Activated naive CD4-positive, alpha-beta T cell treated with anti-CD3 and anti-CD28 coated beads for 36 hours (primary cell): ENCODE data around the gene CCZ1B. TPM values are rescaled to one million over a fixed set of nuclear protein-coding genes. Genes with fewer than 3 reads are reported as not detected.
A peak's percentile ranks its signal among the peaks of the same experiment; 100 is the strongest.
"Not testable (repeated sequence)": the region's sequence is repeated elsewhere in the genome, so short reads cannot be mapped to it uniquely, and the experiment has no call there.

Source experiments
- CTCF ChIA-PET: fragments of 350-600 bp; sonication (Branson Sonifier 250); formaldehyde crosslinking; loops from one replicate; lab custom pipeline; 2021; ENCODE audit warnings: antibody characterized with exemption; lab: Charles Lee
- DNase-seq: peaks from one replicate; pipeline ENCODE4 v3.0.0-alpha.2; 2020
- H3K27ac Mint-ChIP-seq: one replicate; pipeline ENCODE4 v1.8.0; 2021; ENCODE audit warnings: mild to moderate bottlenecking, mixed read lengths
- H3K27me3 Mint-ChIP-seq: one replicate; pipeline ENCODE4 v1.8.0; 2021; ENCODE audit warnings: low read depth, mixed read lengths
- H3K36me3 Mint-ChIP-seq: one replicate; pipeline ENCODE4 v1.8.0; 2021; ENCODE audit warnings: low read depth, mixed read lengths
- H3K4me1 Mint-ChIP-seq: one replicate; pipeline ENCODE4 v1.8.0; 2021; ENCODE audit warnings: low read depth, mixed read lengths
- H3K4me3 Mint-ChIP-seq: one replicate; pipeline ENCODE4 v1.8.0; 2021; ENCODE audit warnings: mild to moderate bottlenecking, moderate library complexity, mixed read lengths
- H3K9me3 Mint-ChIP-seq: one replicate; pipeline ENCODE4 v1.8.0; 2021; ENCODE audit warnings: mixed read lengths
- intact Hi-C: fragments of 100-400 bp; cut with micrococcal nuclease; formaldehyde crosslinking; loops from one replicate; pipeline ENCODE4 v1.15.1; 2023
- total RNA-seq, 2 experiments: library from RNA; stranded (reverse); gene quantifications; one replicate each; pipeline ENCODE4 v1.2.3, GENCODE V29; 2021

CCZ1B gene
- total RNA-seq, 2 experiments from 2014 or later, result 66.1 to 68.6 TPM

DNA sequence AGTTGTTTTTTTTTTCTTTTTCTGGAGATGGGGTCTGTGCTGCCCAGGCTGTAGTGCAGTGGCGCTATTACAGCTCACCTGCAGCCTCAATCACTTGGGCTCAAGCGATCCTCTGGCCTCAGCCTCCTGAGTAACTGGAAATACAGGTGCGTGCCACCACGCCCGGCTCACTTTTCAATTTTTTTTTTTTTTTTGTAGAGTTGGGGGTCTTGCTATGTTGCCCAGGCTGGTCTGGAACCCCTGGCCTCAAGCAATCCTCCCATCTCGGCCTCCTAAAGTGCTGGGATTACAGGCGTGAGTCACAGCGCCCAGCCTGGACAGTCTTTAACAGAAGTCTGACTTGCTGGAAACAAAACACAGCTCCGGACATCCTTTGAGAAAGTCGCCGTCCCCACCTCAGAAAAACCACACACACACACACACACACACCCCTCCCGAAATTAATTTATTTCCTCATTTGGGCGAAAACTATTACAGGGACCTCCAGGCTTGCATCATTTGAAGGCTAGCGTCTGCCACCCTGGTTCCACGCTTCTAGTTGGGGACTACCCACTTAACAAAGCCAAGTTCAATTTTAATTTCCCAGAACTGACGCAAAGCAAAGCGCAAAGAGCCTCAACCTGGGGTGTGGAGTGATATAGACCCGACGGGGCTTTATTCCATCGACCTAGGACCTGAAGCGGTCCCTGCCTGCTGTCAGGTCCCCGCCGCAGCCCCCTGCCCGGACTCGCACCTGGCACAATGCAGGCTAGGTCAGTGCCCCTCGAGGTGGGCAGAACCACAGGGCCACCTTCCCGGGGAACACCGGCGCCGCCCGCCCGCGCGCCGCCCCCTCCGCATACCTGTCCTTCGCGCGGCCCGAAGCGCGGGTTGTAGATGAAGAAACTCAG lies 594 bp downstream of the CCZ1B start:
- peak overlapping the region; percentile 50 for H3K27ac Mint-ChIP-seq
- H3K4me3 Mint-ChIP-seq, result peak overlapping the region; percentile 78
- H3K36me3 Mint-ChIP-seq, CTCF ChIA-PET, H3K4me1 Mint-ChIP-seq, intact Hi-C loops, DNase-seq, H3K9me3 Mint-ChIP-seq, H3K27me3 Mint-ChIP-seq: not testable (repeated sequence)

DNA sequence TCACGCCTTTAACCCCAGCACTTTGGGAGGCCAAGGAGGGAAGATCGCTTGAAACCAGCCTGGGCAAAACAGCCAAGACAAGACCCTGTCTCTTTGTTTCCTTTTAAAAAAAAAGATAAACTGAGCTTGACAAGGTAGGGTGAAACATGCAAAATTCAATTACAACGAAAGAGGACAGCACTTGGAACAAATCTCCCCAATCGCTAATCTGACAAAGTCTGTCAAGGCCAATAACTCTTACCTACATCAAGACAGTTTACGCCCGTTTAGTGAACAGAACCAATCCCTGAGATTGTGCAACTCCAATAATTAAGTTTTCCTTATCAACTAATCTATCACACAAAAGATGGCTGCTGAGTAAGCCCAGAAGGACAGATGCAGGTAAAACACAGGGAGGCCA lies 4.5 kb downstream of the CCZ1B start:
- H3K9me3 Mint-ChIP-seq, DNase-seq, CTCF ChIA-PET, H3K27ac Mint-ChIP-seq, H3K36me3 Mint-ChIP-seq, H3K4me1 Mint-ChIP-seq, H3K4me3 Mint-ChIP-seq, H3K27me3 Mint-ChIP-seq, intact Hi-C loops: not testable (repeated sequence)

DNA sequence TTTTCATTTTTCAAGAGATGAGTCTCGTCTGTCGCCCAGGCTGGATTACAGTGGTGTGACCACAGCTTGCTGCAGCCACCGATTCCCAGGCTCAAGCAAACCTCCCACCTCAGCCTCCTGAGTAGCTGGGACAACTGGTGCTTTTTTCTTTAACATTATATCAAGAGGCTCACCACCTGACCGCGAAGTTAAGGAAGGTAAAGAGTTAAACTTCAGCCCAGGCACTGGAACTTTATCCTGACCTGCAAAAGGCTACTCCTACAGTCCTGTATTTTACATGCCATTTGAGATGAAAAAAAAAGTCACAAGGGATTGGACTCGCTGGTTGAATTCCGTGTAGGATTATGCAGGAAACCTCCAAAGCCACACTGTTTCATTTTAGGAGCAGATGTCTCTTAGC lies 10.6 kb downstream of the CCZ1B start:
- DNase-seq, CTCF ChIA-PET, H3K9me3 Mint-ChIP-seq, H3K4me3 Mint-ChIP-seq, H3K36me3 Mint-ChIP-seq, intact Hi-C loops, H3K27me3 Mint-ChIP-seq, H3K4me1 Mint-ChIP-seq, H3K27ac Mint-ChIP-seq: not testable (repeated sequence)

DNA sequence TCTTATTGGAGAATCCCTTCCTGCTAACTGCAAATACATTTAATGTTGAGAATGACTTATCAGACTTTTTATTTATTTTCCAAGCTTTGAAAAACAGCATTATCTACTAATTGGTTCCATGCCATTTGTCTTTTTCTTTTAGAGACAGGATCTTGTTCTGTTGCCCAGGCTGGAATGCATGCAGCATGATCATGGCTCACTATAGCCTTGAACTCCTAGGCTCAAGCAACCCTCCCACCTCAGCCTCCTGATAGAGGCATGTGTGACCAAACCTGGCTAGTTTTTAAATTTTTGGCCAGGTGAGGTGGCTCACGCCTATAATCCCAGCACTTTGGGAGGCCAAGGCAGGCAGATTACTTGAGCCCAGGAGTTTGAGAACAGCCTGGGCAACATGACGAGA lies 13.1 kb downstream of the CCZ1B start:
- H3K9me3 Mint-ChIP-seq, DNase-seq, H3K4me1 Mint-ChIP-seq, H3K27me3 Mint-ChIP-seq, H3K27ac Mint-ChIP-seq, CTCF ChIA-PET, H3K36me3 Mint-ChIP-seq, H3K4me3 Mint-ChIP-seq, intact Hi-C loops: not testable (repeated sequence)

DNA sequence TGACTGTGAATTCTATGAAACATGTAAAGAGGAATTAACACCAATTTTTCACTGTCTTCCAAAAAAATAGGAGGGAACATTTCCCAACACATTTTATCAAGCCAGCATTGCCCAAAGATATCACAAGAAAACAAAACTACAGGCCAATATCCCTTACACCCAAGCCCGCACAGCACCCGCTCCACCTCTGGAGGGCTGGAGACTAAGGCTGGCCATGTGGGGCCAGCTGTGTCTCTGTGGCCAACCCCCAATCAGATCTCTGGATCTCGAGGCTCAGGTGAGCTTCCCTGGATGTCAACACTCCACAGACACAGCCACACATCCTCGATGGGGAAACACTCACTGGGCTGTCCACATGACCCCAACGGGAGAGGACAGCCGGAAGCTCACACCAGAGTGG lies 18.1 kb downstream of the CCZ1B start:
- H3K4me1 Mint-ChIP-seq, H3K36me3 Mint-ChIP-seq, H3K4me3 Mint-ChIP-seq, DNase-seq, intact Hi-C loops, CTCF ChIA-PET, H3K9me3 Mint-ChIP-seq, H3K27ac Mint-ChIP-seq, H3K27me3 Mint-ChIP-seq: not testable (repeated sequence)

DNA sequence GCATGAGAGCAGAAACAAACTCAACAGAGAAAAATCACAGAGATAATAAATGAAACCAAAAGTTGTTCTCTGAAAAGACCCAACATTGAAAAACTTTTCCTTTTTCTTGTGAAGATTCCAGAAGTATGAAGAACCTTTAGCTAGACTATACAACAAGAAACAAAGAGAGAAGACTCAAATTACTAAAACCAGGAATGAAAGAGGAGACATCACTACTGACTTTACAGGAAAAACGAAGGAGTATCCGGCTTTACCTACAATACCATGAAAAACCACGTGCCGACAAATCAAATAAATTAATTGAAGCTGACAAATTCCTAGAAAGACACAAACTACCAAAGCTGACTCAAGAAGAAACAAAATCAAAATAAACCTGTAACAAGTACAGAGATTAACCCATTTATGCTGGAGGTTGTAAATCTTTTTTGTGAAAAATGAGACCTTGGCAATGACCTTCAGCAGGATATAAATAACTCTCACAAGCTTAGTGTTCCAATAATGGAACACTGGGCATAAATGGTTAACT lies 18.6 kb downstream of the CCZ1B start:
- H3K27ac Mint-ChIP-seq, H3K36me3 Mint-ChIP-seq, H3K27me3 Mint-ChIP-seq, intact Hi-C loops, H3K4me1 Mint-ChIP-seq, CTCF ChIA-PET, H3K4me3 Mint-ChIP-seq, H3K9me3 Mint-ChIP-seq, DNase-seq: not testable (repeated sequence)

DNA sequence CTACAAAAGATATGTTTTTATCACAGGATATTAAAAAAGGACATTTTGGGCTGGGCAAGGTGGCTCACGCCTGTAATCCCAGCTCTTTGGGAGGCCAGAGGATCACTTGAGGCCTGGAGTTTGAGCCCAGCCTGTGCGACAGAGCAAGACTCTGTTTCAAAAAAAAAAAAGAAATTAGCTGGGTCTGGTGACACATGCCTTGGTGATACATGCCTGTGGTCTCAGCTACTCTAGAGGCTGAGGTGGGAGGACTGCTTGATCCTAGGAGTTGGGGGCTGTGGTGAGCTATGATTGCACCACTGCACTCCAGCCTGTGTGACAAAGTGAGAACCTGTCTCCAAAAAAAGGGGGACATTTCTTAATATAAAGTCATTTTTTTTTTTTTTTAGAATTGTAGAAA lies 25.7 kb downstream of the CCZ1B start:
- DNase-seq, H3K4me3 Mint-ChIP-seq, CTCF ChIA-PET, H3K27ac Mint-ChIP-seq, H3K27me3 Mint-ChIP-seq, H3K36me3 Mint-ChIP-seq, H3K4me1 Mint-ChIP-seq, intact Hi-C loops, H3K9me3 Mint-ChIP-seq: not testable (repeated sequence)

DNA sequence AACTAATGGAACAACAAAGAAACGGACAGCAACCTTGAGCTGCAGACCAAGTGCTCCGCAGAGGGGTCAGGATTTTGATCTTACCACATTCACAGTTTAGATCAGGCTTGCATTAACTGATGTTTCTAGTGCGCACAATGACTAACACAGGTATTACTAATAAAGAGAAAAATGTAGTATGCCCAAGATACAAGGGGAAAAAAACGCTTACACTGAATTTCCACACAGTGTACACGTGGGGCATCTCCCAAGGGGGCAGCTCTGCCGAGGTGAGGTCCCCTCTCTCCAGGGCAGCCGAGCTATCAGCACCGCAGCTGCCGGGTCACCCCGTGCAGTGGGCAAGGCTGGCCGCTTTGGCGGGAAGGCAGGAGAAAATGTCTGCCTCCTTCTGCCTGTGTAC lies 26.2 kb downstream of the CCZ1B start:
- DNase-seq, CTCF ChIA-PET: not testable (repeated sequence)

DNA sequence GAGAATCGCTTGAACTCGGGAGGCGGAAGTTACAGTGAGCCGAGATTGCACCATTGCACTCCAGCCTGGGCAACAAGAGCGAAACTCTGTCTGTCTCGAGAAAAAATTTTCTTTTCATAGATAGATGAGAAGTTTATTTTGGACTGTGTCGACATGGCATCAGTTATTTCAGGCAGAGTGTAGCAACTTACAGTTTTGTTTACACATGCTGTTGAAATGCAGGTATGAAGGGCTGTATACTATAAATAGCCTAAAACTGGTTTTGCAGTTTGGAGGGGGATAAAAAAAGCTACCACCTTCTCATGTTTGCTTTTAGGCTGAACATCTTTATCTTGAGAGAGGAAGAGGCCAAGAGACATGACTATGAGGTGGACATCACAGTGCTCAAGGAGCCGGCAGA lies 28.0 kb downstream of the CCZ1B start:
- H3K4me1 Mint-ChIP-seq, H3K27me3 Mint-ChIP-seq, intact Hi-C loops, H3K27ac Mint-ChIP-seq, H3K4me3 Mint-ChIP-seq, H3K9me3 Mint-ChIP-seq, DNase-seq, H3K36me3 Mint-ChIP-seq, CTCF ChIA-PET: not testable (repeated sequence)

More for the DNA sequence above, 26.2 kb downstream of the CCZ1B start:
- H3K36me3 Mint-ChIP-seq, H3K4me3 Mint-ChIP-seq, H3K4me1 Mint-ChIP-seq, intact Hi-C loops, H3K27me3 Mint-ChIP-seq, H3K9me3 Mint-ChIP-seq, H3K27ac Mint-ChIP-seq: not testable (repeated sequence)

DNA sequence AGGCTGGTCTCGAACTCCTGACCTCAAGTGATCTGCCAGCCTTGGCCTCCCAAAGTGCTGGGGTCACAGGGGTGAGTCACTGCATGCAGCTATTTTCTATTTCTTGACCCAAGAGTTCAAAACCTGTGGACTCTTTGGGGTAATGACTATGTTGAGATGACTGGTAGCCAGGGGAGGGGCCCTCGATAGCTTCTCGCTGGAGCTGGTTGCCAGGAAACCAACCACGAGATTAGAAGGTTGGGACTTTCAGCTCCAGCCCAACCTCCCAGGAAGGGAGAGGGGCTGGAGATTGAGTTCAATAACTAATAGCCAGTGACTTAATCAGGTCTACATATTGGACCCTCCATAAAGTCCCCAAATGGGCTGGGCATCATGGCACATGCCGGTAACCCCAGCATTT lies 28.9 kb downstream of the CCZ1B start:
- intact Hi-C loops, DNase-seq, H3K27me3 Mint-ChIP-seq, H3K36me3 Mint-ChIP-seq, H3K4me3 Mint-ChIP-seq, H3K4me1 Mint-ChIP-seq, CTCF ChIA-PET, H3K27ac Mint-ChIP-seq, H3K9me3 Mint-ChIP-seq: not testable (repeated sequence)

DNA sequence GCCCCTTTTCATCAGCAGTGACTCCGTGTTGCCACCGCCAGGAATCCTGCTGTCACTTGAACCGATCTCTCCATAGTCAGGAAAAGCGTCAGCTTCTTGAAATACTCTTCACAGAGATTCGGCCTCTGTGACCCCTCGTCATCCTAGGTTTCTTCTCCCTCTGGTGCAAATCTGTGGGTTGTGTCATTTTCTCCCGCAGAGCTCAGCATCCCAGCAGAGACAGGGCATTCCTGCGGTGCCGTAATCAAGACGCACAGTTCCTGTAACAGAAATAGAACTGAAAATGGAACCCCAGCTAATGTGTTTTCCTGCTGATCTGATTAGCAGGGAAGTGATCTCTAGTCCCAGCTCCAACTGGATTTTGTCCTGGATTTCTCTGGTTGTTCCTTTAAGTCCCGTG lies 31.8 kb downstream of the CCZ1B start:
- H3K36me3 Mint-ChIP-seq, H3K27me3 Mint-ChIP-seq, H3K27ac Mint-ChIP-seq, H3K4me1 Mint-ChIP-seq, H3K9me3 Mint-ChIP-seq, DNase-seq, CTCF ChIA-PET, intact Hi-C loops, H3K4me3 Mint-ChIP-seq: not testable (repeated sequence)

DNA sequence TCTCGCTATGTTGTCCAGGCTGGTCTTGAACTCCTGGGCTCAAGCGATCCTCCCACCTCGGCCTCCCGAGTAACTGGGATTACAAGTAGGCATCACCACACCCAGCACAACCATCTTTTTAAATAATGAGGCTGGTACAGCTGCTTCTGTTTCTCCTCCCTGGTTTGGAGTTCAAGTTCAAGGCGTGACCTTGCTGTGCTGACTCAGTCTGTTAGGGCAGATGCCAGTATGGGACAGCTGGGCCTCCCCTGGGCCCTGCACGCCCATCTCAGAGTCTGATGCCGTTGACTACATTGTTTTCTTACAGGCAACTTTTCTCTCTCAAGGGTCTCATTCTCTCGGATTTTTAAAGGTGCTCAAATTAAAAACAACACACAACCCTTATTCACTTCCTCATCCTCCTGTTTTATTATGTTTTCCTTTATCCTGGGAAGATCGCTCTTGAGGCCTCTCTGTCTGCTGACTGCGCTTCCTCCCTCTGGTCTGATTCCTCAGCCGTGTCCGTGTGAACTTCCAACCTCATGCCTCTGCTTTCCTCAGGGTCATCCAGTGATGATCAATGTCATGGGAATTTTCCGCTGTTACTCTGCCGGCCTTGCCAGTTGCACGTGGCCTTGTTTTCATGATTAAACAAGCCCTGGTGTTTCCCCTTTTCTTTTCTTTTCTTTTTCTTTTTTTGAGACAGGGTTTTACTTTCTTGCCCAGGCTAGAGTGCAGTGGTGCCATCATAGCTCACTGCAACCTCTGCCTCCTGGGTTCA lies 33.8 kb downstream of the CCZ1B start:
- DNase-seq, intact Hi-C loops, CTCF ChIA-PET, H3K36me3 Mint-ChIP-seq, H3K4me1 Mint-ChIP-seq, H3K9me3 Mint-ChIP-seq, H3K4me3 Mint-ChIP-seq, H3K27ac Mint-ChIP-seq, H3K27me3 Mint-ChIP-seq: not testable (repeated sequence)

DNA sequence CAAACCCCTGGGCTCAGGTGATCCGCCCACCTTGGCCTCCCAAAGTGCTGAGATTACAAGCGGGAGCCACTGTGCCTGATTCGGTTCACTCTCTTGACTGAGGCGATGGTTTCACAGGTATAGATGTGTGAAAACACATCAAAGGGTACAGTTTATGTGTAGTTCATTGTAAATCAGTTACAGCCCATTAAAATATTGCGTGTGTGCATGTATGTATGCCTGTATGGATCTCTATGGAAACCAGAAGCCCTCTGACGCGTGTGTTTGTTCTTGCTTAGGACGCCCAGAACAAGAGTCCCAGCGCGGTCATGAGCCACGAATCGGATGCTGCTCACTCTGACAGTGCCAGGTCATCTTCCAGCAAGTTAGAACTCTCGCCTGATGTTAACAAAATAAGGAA lies 36.7 kb downstream of the CCZ1B start:
- H3K36me3 Mint-ChIP-seq, H3K4me3 Mint-ChIP-seq, CTCF ChIA-PET, H3K27ac Mint-ChIP-seq, H3K9me3 Mint-ChIP-seq, H3K4me1 Mint-ChIP-seq, H3K27me3 Mint-ChIP-seq, intact Hi-C loops, DNase-seq: not testable (repeated sequence)
